Measurements from ENCODE around the gene ZBTB7C.

Gene ZBTB7C

GRCh38 chr18:48073211-48073930 is 335.8 kb downstream of the ZBTB7C start:
- no peak for DNase-seq

DNA sequence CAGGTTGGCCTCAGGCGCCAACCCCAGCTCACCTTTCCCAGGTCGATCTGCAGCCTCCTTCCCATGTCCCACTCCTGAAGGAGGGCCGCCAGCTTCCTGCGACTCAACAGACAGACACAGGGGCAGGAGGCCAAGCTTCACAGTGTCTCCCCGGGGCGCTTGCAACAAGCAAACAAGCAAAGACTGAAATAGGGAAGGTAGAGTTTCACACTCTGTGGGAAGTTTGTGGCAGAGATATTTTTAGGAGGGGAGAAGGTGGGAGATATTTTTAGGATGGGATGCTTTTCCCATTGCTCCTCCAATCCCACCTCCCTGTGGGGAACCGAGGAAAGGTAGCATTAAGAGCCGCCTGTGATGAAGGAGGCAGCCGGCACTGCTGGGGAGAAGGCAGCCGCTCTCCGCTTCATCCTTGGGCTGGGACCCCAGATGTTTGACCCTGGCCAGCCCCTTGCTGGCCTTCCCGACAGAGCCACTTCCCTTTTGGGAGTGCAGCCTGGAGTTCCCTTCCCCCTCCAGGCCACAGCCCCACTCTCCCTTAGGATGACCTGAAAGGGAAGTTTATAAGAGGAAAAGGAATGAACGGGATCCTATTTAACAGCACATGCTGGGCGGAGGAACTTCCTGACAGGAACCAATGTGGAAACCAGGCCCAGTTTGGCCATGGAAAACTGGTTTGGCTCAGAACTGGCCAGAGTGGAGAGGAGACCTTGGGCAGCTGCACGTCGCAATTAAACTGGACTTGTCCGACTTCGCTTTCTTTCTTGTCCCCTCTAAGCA is 336.6 kb downstream of the ZBTB7C start:
- no peak for DNase-seq

DNA sequence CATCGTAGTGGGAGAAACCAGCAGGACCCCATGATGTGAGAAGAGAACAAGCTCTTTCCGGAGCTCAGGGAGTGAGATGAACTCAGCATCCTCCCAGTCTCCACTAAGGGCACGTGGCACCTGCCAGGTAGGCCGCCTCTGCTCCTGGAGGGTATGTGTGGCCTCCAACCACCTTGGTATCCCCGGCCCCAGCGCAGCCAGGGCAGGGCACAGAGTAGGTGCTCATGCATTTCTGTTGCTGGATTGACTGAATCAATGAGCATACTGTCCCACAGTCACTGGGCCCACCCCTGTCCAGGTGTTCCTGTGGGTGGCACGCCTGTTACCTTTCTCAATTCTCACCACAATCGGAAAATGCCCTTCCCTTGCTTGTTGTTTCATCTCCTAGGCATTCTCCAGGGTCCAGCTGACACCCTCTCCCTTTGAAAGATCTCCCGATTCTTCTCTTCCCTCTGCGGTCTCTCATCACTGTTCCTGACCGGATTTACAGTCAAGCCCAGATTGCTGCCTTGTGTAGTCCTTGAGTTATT is 340.2 kb downstream of the ZBTB7C start:
- no peak for DNase-seq

- no peak for DNase-seq
Observed at GRCh38 chr18:48066225-48066652, 342.9 kb downstream of the ZBTB7C start.

- no peak for DNase-seq
Observed at GRCh38 chr18:48065601-48065995, 343.6 kb downstream of the ZBTB7C start.

DNA sequence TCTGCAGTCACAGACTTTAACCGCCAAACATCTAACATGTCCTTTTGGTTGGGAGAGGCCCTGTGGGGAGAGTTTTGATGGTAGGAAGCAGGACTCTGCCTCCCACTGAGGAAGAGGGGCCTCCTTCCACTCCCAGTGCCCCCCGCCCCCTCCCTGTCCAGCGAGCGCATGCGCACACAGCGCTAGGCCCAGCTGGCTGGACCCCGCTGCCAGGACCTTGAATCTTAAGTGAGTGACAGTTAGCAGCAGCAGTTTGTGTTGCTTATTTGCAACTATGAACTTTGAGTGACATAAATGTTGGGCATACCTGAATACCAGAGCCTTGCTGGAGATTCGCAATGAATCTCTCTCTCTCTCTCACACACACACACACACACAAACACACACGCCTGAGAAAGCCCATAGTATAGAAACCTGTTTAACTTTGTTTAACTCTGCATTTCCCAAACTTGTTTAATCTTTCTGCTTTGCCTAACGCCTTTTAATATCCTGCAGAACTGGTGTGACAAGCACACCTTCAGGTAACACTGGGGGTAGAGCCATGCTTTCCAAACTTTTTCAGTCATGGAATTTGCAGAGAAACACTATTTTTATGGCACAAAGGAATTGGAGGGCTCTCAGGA is 344.1 kb downstream of the ZBTB7C start:
- DNase-seq: no peak

GRCh38 chr18:48061781-48062570 is 347.2 kb downstream of the ZBTB7C start:
- no peak for DNase-seq

DNA sequence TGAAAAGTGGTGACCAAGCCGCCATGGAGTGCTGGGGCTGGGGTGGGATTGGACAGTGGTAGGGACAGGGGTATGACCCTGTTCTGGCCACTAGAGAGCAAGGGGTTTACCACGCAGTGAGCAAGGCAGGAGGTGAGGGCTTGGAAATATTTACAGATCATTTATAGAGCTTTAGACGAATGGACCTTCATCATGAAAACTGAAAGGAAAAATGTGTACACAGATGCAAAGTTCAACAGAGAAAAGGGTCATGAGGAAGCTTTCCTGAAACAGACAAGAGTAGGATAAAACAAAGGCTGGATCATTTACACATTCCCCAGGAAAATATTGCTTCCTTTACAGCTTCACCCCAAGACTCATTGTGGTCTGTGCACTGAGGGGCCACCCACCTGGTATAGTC is 348.2 kb downstream of the ZBTB7C start:
- DNase-seq: no peak

DNA sequence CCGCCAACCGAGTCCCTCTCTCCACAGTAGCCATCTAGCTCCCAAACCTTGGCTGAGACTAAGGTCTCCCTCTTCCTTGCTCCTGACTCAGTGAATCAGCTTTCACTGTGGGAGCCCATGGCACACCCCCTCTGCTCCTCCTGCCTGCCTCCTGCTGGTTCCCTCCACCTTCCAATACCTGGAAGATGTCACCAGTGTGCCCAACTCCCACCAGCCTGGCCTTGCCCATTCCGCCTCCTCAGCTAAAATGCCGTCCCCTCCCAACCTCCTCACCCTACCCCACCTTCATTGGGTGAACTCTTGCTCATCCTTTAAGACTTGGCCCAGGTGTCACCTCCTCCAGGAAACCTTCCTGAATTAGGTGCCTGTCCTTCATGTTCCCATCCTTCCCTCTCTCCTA is 348.8 kb downstream of the ZBTB7C start:
- no peak for DNase-seq

- no peak for DNase-seq
Observed at GRCh38 chr18:48059455-48060010, 349.6 kb downstream of the ZBTB7C start.

DNA sequence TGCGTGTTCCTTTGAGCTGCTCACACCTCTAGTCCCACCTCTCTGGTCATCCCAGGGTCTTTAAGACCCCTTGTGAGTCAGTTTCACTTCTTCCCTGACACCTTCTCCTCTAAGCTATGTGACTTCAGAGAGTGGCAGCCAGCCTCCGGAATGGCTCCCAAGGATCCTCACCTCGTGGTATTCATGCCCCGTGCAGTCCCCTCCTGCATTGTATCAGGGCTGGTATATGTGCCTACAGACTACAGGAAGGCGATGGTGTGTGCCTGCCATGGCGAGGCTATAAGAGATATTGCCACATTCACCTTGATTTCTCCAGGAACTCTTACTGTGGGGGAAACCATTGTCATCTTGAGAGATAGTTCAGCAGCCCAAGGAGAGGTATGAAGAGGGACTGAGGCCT is 350.7 kb downstream of the ZBTB7C start:
- no peak for DNase-seq

DNA sequence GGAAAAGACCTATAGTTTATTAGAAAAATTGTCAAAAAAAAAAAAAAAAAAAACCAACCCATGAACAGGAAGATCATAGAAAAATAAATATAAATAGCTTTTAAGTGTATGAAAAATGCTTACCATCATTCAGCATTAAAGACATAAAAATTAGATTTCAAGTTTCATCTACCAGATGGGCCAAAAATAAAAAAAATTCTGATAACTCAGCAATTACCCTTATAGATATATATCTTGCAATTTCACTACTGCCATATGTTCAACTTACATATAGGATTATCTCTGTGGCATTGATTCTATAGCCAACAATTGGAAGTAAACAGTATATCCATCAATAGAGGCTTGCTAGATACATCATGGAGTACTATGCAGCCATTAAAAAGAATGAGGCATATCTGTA is 352.2 kb downstream of the ZBTB7C start:
- no peak for DNase-seq

- DNase-seq: no peak
Observed at GRCh38 chr18:48055351-48055750, 353.8 kb downstream of the ZBTB7C start.

GRCh38 chr18:48053881-48054816 is 355.0 kb downstream of the ZBTB7C start:
- no peak for DNase-seq

- DNase-seq: no peak
Observed at GRCh38 chr18:48052842-48053241, 356.3 kb downstream of the ZBTB7C start.

- DNase-seq: no peak
Observed at GRCh38 chr18:48051945-48052840, 357.0 kb downstream of the ZBTB7C start.

- no peak for DNase-seq
Observed at GRCh38 chr18:48050176-48050575, 359.0 kb downstream of the ZBTB7C start.

- no peak for DNase-seq
Observed at GRCh38 chr18:48049757-48050156, 359.4 kb downstream of the ZBTB7C start.

- DNase-seq: no peak
Observed at GRCh38 chr18:48048251-48048650, 360.9 kb downstream of the ZBTB7C start.

DNA sequence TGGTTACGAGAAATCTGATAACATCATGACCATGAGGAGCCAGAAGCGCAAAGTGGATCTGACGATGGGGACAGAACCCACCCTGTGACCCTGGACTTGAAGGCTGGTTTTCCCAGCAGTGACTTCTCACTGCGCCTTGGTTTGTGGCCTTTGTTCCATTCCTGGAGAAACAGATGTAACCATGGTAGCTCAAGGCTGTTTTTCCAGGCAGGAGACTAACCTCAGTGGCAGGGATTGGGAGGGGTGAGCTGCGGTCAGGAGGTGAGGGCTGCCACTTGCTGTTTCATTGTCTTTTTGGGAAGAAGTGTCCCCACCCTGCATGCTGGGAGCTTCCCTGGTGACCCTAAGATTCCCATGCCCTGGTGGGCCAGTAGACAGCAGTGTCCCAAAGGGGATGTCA is 362.3 kb downstream of the ZBTB7C start:
- DNase-seq: no peak

Data from activated CD4-positive, alpha-beta T cell treated with anti-CD3 and anti-CD28 coated beads, Interleukin-2, amount 50 U/mL, for 16 hours (primary cell).